ENCODE results near the gene NPAS1. TPM values are rescaled to one million over a fixed set of nuclear protein-coding genes. Genes with fewer than 3 reads are reported as not detected.

NPAS1 gene
- total and polyA plus RNA-seq, 2 experiments from 2014 or later, result 0.23 to 4.5 TPM

DNA sequence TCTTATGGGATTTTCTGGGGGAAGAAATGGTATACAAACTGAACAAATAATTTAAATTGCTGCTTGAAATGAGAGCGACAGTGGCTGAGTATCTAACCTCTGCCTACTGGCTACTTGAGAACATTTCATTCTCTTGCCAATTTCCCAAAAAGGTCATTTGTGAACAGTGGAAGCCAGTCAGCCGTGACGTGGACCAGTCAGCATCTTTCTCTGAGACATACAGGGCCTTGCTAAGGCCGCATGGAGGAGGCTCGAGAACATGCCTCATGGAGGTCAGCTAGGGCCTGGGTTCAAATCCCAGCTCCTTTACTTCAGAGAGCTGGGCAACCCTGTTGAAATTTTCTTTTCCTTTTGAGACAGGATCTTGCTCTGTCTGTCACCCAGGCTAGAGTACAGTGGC lies 73.6 kb downstream of the NPAS1 start:
- H2AFZ ChIP-seq, result no peak overlapping the region
- H3K4me2 ChIP-seq, result no peak overlapping the region
- H3K4me3 ChIP-seq, result no peak overlapping the region
- H3K79me2 ChIP-seq, result peaks cover 72% of the 10 kb centered on the region
- peak overlapping the region; percentile 100 for H3K27ac ChIP-seq
- H3K27me3 ChIP-seq, result no peaks in the 10 kb centered on the region
- WGBS (ENCODE audit: low lambda C conversion rate, missing lambda C conversion rate), result 95% methylated on average over 5 of the region's 5 CpGs
- no peaks in the 10 kb centered on the region for H3K9me2 ChIP-seq (replicated peaks; ENCODE audit: insufficient read depth)
- TF ChIP-seq CTCF (IDR thresholded peaks at IDR 0.05; ENCODE audit: poor library complexity) (no peak), EZH2 (IDR thresholded peaks at IDR 0.05; ENCODE audit: borderline replicate concordance) (no peak), EZH2phosphoT487 (IDR thresholded peaks at IDR 0.05; ENCODE audit: low read depth, severe bottlenecking, unreplicated experiment) (no peak)
- peaks cover 2% of the 10 kb centered on the region for H3K36me3 ChIP-seq (replicated peaks; ENCODE audit: insufficient read depth, low read depth)
- H4K20me1 ChIP-seq (ENCODE audit: insufficient read depth, poor library complexity, severe bottlenecking), result no peaks in the 10 kb centered on the region
- no peaks in the 10 kb centered on the region for H3K9me3 ChIP-seq (ENCODE audit: low read depth)
- peaks cover 46% of the 10 kb centered on the region for H3K4me1 ChIP-seq (ENCODE audit: insufficient read depth)
- no peak for DNase-seq (ENCODE audit: low spot score)

DNA sequence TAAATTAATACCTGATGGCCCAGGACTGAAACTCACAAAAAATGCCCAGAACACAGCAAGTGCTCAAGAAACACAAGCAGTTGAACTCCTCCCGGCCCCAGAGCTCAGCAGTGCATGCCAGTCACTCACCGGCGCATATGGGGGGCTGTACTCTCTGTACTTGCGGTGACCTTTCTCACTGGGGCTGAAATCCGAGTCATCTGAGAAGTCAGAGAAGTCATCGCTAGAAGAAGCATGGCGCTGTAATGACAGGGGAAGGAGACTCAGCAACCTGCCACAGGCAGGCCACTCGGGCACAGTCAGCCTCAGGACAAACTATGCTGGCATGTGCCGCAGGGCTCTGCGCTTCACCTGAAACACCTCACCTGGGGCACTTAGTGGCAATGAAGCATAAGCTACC lies 74.2 kb downstream of the NPAS1 start:
- Histone ChIP-seq H3K9me2 (replicated peaks; ENCODE audit: insufficient read depth) (no peaks in the 10 kb centered on the region), H3K79me2 (peaks cover 75% of the 10 kb centered on the region), H3K4me2 (no peak overlapping the region), H3K4me1 (ENCODE audit: insufficient read depth) (peaks cover 51% of the 10 kb centered on the region), H3K27me3 (no peaks in the 10 kb centered on the region), H3K27ac (peak overlapping the region; percentile 100), H3K36me3 (replicated peaks; ENCODE audit: insufficient read depth, low read depth) (peaks cover 2% of the 10 kb centered on the region), H2AFZ (no peak overlapping the region), H3K4me3 (no peak overlapping the region), H3K9me3 (ENCODE audit: low read depth) (no peaks in the 10 kb centered on the region), H4K20me1 (ENCODE audit: insufficient read depth, poor library complexity, severe bottlenecking) (no peaks in the 10 kb centered on the region)
- TF ChIP-seq EZH2phosphoT487 (IDR thresholded peaks at IDR 0.05; ENCODE audit: low read depth, severe bottlenecking, unreplicated experiment) (no peak), EZH2 (IDR thresholded peaks at IDR 0.05; ENCODE audit: borderline replicate concordance) (no peak), CTCF (IDR thresholded peaks at IDR 0.05; ENCODE audit: poor library complexity) (no peak)
- DNase-seq (ENCODE audit: low spot score), result no peak
- WGBS (ENCODE audit: low lambda C conversion rate, missing lambda C conversion rate), result 80% methylated on average over 10 of the region's 10 CpGs

- Histone ChIP-seq H4K20me1 (ENCODE audit: insufficient read depth, poor library complexity, severe bottlenecking) (no peaks in the 10 kb centered on the region), H3K36me3 (replicated peaks; ENCODE audit: insufficient read depth, low read depth) (peaks cover 2% of the 10 kb centered on the region), H3K27me3 (no peaks in the 10 kb centered on the region), H3K79me2 (peaks cover 83% of the 10 kb centered on the region), H3K4me3 (no peak overlapping the region), H2AFZ (no peak overlapping the region), H3K4me1 (ENCODE audit: insufficient read depth) (peaks cover 61% of the 10 kb centered on the region), H3K9me3 (ENCODE audit: low read depth) (no peaks in the 10 kb centered on the region), H3K27ac (peak overlapping the region; percentile 100), H3K4me2 (peak overlapping the region; percentile 54), H3K9me2 (replicated peaks; ENCODE audit: insufficient read depth) (no peaks in the 10 kb centered on the region)
- peak; percentile 83 for DNase-seq (ENCODE audit: low spot score)
- 60% methylated on average over 15 of the region's 15 CpGs for WGBS (ENCODE audit: low lambda C conversion rate, missing lambda C conversion rate)
- TF ChIP-seq CTCF (IDR thresholded peaks at IDR 0.05; ENCODE audit: poor library complexity) (no peak), EZH2phosphoT487 (IDR thresholded peaks at IDR 0.05; ENCODE audit: low read depth, severe bottlenecking, unreplicated experiment) (no peak), EZH2 (IDR thresholded peaks at IDR 0.05; ENCODE audit: borderline replicate concordance) (no peak)
Measured at GRCh38 chr19:47094557-47095475, 75.2 kb downstream of the NPAS1 start.

Other genes starting within 250 kb of the NPAS1 start
- gene SLC1A5, start 231.2 kb upstream of the NPAS1 start, total RNA-seq, result 84.6 and 87.9 TPM in 2 replicates
- 171 and 176 TPM in 2 replicates for gene SLC1A5, start 231.2 kb upstream of the NPAS1 start, polyA plus RNA-seq
- gene AP2S1, start 169.0 kb upstream of the NPAS1 start, total RNA-seq, result 109 and 129 TPM in 2 replicates
- gene AP2S1, start 169.0 kb upstream of the NPAS1 start, polyA plus RNA-seq, result 349 and 392 TPM in 2 replicates
- gene ARHGAP35, start 158.8 kb upstream of the NPAS1 start, total RNA-seq, result 44.3 and 48.1 TPM in 2 replicates
- 11.5 and 18.6 TPM in 2 replicates for gene ARHGAP35, start 158.8 kb upstream of the NPAS1 start, polyA plus RNA-seq
- gene TMEM160, start 28.8 kb downstream of the NPAS1 start, total RNA-seq, result 21.1 and 31.0 TPM in 2 replicates
- 71.7 and 91.7 TPM in 2 replicates for gene TMEM160, start 28.8 kb downstream of the NPAS1 start, polyA plus RNA-seq
- 11.7 and 13.1 TPM in 2 replicates for gene ZC3H4, start 93.9 kb downstream of the NPAS1 start, total RNA-seq
- gene ZC3H4, start 93.9 kb downstream of the NPAS1 start, polyA plus RNA-seq, result 4.3 TPM in 2 replicates
- 90.3 and 112 TPM in 2 replicates for gene SAE1, start 111.0 kb downstream of the NPAS1 start, total RNA-seq
- 97.2 and 98.8 TPM in 2 replicates for gene SAE1, start 111.0 kb downstream of the NPAS1 start, polyA plus RNA-seq
- 8.0 and 9.9 TPM in 2 replicates for gene BBC3, start 211.4 kb downstream of the NPAS1 start, total RNA-seq
- 14.7 and 22.0 TPM in 2 replicates for gene BBC3, start 211.4 kb downstream of the NPAS1 start, polyA plus RNA-seq
- gene CCDC9, start 236.7 kb downstream of the NPAS1 start, total RNA-seq, result 5.2 and 7.9 TPM in 2 replicates
- 13.0 and 19.6 TPM in 2 replicates for gene CCDC9, start 236.7 kb downstream of the NPAS1 start, polyA plus RNA-seq